ENCODE results near the gene STXBP6.

DNA sequence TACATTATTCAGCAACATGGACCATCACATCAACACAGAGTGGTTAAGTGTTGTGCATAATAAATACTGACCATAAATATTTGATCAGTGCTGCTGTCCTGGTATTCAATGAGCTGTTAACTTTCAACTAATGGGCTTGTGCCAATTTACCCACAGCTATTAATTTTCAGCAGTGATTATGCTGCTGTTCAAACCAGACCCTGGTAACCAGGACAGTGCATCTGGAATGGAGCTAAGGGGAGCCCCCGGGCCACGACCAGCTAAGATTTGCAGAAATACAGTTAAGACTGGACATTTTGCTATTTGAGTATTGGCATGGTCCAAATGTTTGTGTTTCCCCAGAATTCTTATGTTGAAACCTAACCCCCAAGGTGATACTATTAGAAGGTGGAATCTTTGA, 235.6 kb downstream of the STXBP6 start:
- TF ChIP-seq CTCF (IDR thresholded peaks at IDR 0.05) (no peak), POLR2AphosphoS5 (IDR thresholded peaks at IDR 0.05; ENCODE audit: low read depth, low read length) (no peak), TCF7L2 (IDR thresholded peaks at IDR 0.05; ENCODE audit: low read depth, low read length) (no peak), SIN3A (IDR thresholded peaks at IDR 0.05; ENCODE audit: borderline replicate concordance, insufficient read depth, low read depth, low read length) (no peak), REST (IDR thresholded peaks at IDR 0.05; ENCODE audit: insufficient read depth in 1 of 2, low read depth in 2 of 2, low read length in 1 of 2) (no peak)
